ENCODE data around the gene ST3GAL3. TPM values are rescaled to one million over a fixed set of nuclear protein-coding genes. Genes with fewer than 3 reads are reported as not detected.
A peak's percentile ranks its signal among the peaks of the same experiment; 100 is the strongest.

The ST3GAL3 gene
- total and polyA plus RNA-seq, 2 donors (not counting 1 experiment from before 2014, with no cell fraction given): 13.7 to 16.3 TPM

DNA sequence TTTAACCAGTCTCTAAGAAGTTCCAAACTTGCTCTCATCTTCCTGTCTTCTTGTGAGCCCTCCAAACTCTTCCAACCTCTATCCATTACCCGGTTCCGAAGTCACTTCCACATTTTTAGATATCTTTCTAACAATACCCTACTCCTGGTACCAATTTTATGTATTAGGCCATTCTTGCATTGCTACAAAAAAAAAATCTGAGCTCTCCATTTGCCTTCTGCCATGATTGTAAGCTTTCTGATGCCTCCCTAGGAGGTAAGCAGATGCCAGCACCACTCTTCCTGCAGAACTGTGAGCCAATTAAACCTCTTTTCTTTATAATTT is 134.8 kb downstream of the ST3GAL3 start:
- H3K36me3 ChIP-seq (ENCODE audit: control insufficient read depth, insufficient read depth, low read length): no peaks in the 10 kb centered on the region
- no peak for TF ChIP-seq EZH2 (IDR thresholded peaks at IDR 0.05; ENCODE audit: low read length, missing control alignments)
- TF ChIP-seq, protein P1, sequence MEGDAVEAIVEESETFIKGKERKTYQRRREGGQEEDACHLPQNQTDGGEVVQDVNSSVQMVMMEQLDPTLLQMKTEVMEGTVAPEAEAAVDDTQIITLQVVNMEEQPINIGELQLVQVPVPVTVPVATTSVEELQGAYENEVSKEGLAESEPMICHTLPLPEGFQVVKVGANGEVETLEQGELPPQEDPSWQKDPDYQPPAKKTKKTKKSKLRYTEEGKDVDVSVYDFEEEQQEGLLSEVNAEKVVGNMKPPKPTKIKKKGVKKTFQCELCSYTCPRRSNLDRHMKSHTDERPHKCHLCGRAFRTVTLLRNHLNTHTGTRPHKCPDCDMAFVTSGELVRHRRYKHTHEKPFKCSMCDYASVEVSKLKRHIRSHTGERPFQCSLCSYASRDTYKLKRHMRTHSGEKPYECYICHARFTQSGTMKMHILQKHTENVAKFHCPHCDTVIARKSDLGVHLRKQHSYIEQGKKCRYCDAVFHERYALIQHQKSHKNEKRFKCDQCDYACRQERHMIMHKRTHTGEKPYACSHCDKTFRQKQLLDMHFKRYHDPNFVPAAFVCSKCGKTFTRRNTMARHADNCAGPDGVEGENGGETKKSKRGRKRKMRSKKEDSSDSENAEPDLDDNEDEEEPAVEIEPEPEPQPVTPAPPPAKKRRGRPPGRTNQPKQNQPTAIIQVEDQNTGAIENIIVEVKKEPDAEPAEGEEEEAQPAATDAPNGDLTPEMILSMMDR (conservative IDR thresholded peaks at IDR 0.05 in 1 of 2, IDR thresholded peaks at IDR 0.05 in 1 of 2; ENCODE audit: low read depth in 1 of 2, low read length in 2 of 2): no peak
- no peak overlapping the region for H2AFZ ChIP-seq (ENCODE audit: low read length)
- H3K79me2 ChIP-seq (ENCODE audit: control insufficient read depth, insufficient read depth, low read length): no peaks in the 10 kb centered on the region
- no peak overlapping the region for H3K4me3 ChIP-seq (replicated peaks in 1 of 4; ENCODE audit: control extremely low read depth in 1 of 4, insufficient read depth in 1 of 4, low read depth in 3 of 4, low read length in 4 of 4)
- H3K4me2 ChIP-seq (ENCODE audit: extremely low read depth, insufficient read depth, low read length): no peak overlapping the region
- no peak overlapping the region for H3K27ac ChIP-seq (ENCODE audit: insufficient read depth, low read length)
- no peaks in the 10 kb centered on the region for H4K20me1 ChIP-seq (ENCODE audit: control insufficient read depth, extremely low read depth, insufficient read depth, low read length)
- no peaks in the 10 kb centered on the region for H3K27me3 ChIP-seq (ENCODE audit: control insufficient read depth, insufficient read depth, low read length)
- no peak overlapping the region for H3K9ac ChIP-seq (ENCODE audit: insufficient read depth, low read length)
- no peaks in the 10 kb centered on the region for H3K9me3 ChIP-seq (ENCODE audit: control insufficient read depth, insufficient read depth, low read depth, low read length)
- no peaks in the 10 kb centered on the region for H3K4me1 ChIP-seq (ENCODE audit: control insufficient read depth, extremely low read depth, insufficient read depth, low read length)
- DNase-seq (ENCODE audit: low read depth in 2 of 2): no peak

DNA sequence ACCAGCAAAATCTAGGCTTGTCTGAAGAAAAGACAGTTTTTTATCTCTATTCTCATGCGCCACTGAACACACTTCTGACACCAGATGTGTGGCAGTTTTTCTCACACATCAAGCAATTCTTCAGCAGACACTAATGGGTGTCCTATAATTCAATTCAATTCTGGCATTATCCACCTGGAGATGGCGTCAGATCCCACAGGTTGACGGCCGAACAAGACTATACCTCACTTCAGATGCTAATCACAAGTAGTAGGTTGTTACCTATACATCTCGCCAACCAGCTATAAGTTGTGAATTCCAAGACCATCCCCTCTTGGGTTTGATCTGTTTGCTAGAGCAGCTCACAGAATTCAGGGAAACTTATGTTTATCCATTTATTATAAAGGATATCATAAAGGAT is 136.3 kb downstream of the ST3GAL3 start:
- no peak for TF ChIP-seq EZH2 (IDR thresholded peaks at IDR 0.05; ENCODE audit: low read length, missing control alignments)
- TF ChIP-seq, protein P1 (conservative IDR thresholded peaks at IDR 0.05 in 1 of 2, IDR thresholded peaks at IDR 0.05 in 1 of 2; ENCODE audit: low read depth in 1 of 2, low read length in 2 of 2): no peak
- Histone ChIP-seq H3K27ac (ENCODE audit: insufficient read depth, low read length) (no peak overlapping the region), H3K79me2 (ENCODE audit: control insufficient read depth, insufficient read depth, low read length) (no peaks in the 10 kb centered on the region), H2AFZ (ENCODE audit: low read length) (no peak overlapping the region), H3K4me1 (ENCODE audit: control insufficient read depth, extremely low read depth, insufficient read depth, low read length) (no peaks in the 10 kb centered on the region), H4K20me1 (ENCODE audit: control insufficient read depth, extremely low read depth, insufficient read depth, low read length) (no peaks in the 10 kb centered on the region), H3K9ac (ENCODE audit: insufficient read depth, low read length) (no peak overlapping the region), H3K27me3 (ENCODE audit: control insufficient read depth, insufficient read depth, low read length) (no peaks in the 10 kb centered on the region), H3K4me2 (ENCODE audit: extremely low read depth, insufficient read depth, low read length) (no peak overlapping the region), H3K4me3 (replicated peaks in 1 of 4; ENCODE audit: control extremely low read depth in 1 of 4, insufficient read depth in 1 of 4, low read depth in 3 of 4, low read length in 4 of 4) (no peak overlapping the region), H3K9me3 (ENCODE audit: control insufficient read depth, insufficient read depth, low read depth, low read length) (no peaks in the 10 kb centered on the region), H3K36me3 (ENCODE audit: control insufficient read depth, insufficient read depth, low read length) (no peaks in the 10 kb centered on the region)
- no peak for DNase-seq (ENCODE audit: low read depth in 2 of 2)

DNA sequence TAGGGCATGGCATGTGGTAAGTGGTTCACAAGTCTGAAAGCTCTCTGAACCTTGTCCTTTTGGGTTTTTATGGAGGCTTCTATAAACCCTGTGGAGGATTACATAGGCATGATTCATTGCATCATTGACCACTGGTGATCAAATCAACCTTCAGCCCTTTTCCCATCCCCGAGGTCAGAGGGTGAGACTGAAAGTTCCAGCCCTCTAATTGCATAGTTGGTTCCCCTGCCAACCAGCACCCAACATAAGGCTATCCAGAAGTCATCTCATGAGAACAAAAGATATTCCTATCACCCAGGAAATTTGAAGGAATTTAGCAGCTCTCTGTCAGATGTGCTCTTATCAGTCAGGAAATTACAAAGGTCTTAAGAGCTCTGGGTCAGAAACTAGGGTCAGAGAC is 136.8 kb downstream of the ST3GAL3 start:
- no peaks in the 10 kb centered on the region for H3K9me3 ChIP-seq (ENCODE audit: control insufficient read depth, insufficient read depth, low read depth, low read length)

More for the DNA sequence above, 136.8 kb downstream of the ST3GAL3 start:
- no peaks in the 10 kb centered on the region for H4K20me1 ChIP-seq (ENCODE audit: control insufficient read depth, extremely low read depth, insufficient read depth, low read length)
- no peaks in the 10 kb centered on the region for H3K79me2 ChIP-seq (ENCODE audit: control insufficient read depth, insufficient read depth, low read length)
- no peaks in the 10 kb centered on the region for H3K27me3 ChIP-seq (ENCODE audit: control insufficient read depth, insufficient read depth, low read length)
- H3K4me2 ChIP-seq (ENCODE audit: extremely low read depth, insufficient read depth, low read length): no peak overlapping the region
- no peak overlapping the region for H3K4me3 ChIP-seq (replicated peaks in 1 of 4; ENCODE audit: control extremely low read depth in 1 of 4, insufficient read depth in 1 of 4, low read depth in 3 of 4, low read length in 4 of 4)
- H3K4me1 ChIP-seq (ENCODE audit: control insufficient read depth, extremely low read depth, insufficient read depth, low read length): no peaks in the 10 kb centered on the region
- TF ChIP-seq, protein P1 (conservative IDR thresholded peaks at IDR 0.05 in 1 of 2, IDR thresholded peaks at IDR 0.05 in 1 of 2; ENCODE audit: low read depth in 1 of 2, low read length in 2 of 2): no peak
- TF ChIP-seq EZH2 (IDR thresholded peaks at IDR 0.05; ENCODE audit: low read length, missing control alignments): no peak
- H2AFZ ChIP-seq (ENCODE audit: low read length): no peak overlapping the region
- no peaks in the 10 kb centered on the region for H3K36me3 ChIP-seq (ENCODE audit: control insufficient read depth, insufficient read depth, low read length)
- no peak overlapping the region for H3K9ac ChIP-seq (ENCODE audit: insufficient read depth, low read length)
- no peak overlapping the region for H3K27ac ChIP-seq (ENCODE audit: insufficient read depth, low read length)
- DNase-seq (ENCODE audit: low read depth in 2 of 2): peak in 1 of 2 donors; percentile 15
